ENCODE results near the gene ACAP3.

The ACAP3 gene

GRCh38 chr1:1311107-1312104 lies 3.7 kb upstream of the ACAP3 start:
- Histone ChIP-seq H4K20me1 (ENCODE audit: insufficient read depth, low read length) (no peaks in the 10 kb centered on the region), H3K4me2 (ENCODE audit: low read depth, low read length) (no peak overlapping the region), H3K9me3 (replicated peaks; ENCODE audit: insufficient read depth, low read length) (no peaks in the 10 kb centered on the region), H3K79me2 (ENCODE audit: low read length) (peaks cover 52% of the 10 kb centered on the region), H3K36me3 (replicated peaks; ENCODE audit: insufficient read depth, low read length) (0 out of 2 replicates have a peak, but pooled peaks cover 2% of the 10 kb centered on the region), H3K4me1 (ENCODE audit: low read length) (peaks cover 7% of the 10 kb centered on the region), H3K4me3 (ENCODE audit: low read length) (no peak overlapping the region), H3K9me2 (replicated peaks; ENCODE audit: insufficient read depth, low read length) (no peaks in the 10 kb centered on the region), H3K27ac (ENCODE audit: low read length) (no peak overlapping the region), H3K9ac (ENCODE audit: low read length) (no peak overlapping the region), H3K27me3 (replicated peaks; ENCODE audit: insufficient read depth, low read length) (no peaks in the 10 kb centered on the region), H3F3A (ENCODE audit: insufficient read depth, low read length) (peaks cover 3% of the 10 kb centered on the region; the same call in 1 of the 2 replicates), H2AFZ (ENCODE audit: low read length) (no peak overlapping the region)
- DNase-seq = no peak
- TF ChIP-seq EZH2phosphoT487 (IDR thresholded peaks at IDR 0.05; ENCODE audit: low read length) (no peak), CTCF (IDR thresholded peaks at IDR 0.05; ENCODE audit: low read length) (no peak), EZH2 (optimal IDR thresholded peaks at IDR 0.05; ENCODE audit: low read depth, low read length) (no peak)

- Histone ChIP-seq H3K9ac (ENCODE audit: low read length) (no peak overlapping the region), H3K27me3 (replicated peaks; ENCODE audit: insufficient read depth, low read length) (no peaks in the 10 kb centered on the region), H3K4me2 (ENCODE audit: low read depth, low read length) (peak overlapping the region; percentile 97; the same call in 1 of the 2 replicates), H3K79me2 (ENCODE audit: low read length) (peaks cover 59% of the 10 kb centered on the region), H3K4me1 (ENCODE audit: low read length) (peaks cover 10% of the 10 kb centered on the region), H3K9me3 (replicated peaks; ENCODE audit: insufficient read depth, low read length) (no peaks in the 10 kb centered on the region), H3K27ac (ENCODE audit: low read length) (no peak overlapping the region), H3K36me3 (replicated peaks; ENCODE audit: insufficient read depth, low read length) (0 out of 2 replicates have a peak, but pooled peaks cover 2% of the 10 kb centered on the region), H4K20me1 (ENCODE audit: insufficient read depth, low read length) (no peaks in the 10 kb centered on the region), H3K9me2 (replicated peaks; ENCODE audit: insufficient read depth, low read length) (no peaks in the 10 kb centered on the region), H2AFZ (ENCODE audit: low read length) (no peak overlapping the region), H3F3A (ENCODE audit: insufficient read depth, low read length) (peaks cover 3% of the 10 kb centered on the region; the same call in 1 of the 2 replicates), H3K4me3 (ENCODE audit: low read length) (no peak overlapping the region)
- DNase-seq = no peak
- TF ChIP-seq EZH2phosphoT487 (IDR thresholded peaks at IDR 0.05; ENCODE audit: low read length) (no peak), EZH2 (optimal IDR thresholded peaks at IDR 0.05; ENCODE audit: low read depth, low read length) (no peak), CTCF (IDR thresholded peaks at IDR 0.05; ENCODE audit: low read length) (no peak)
Measured at GRCh38 chr1:1310476-1311053, 2.8 kb upstream of the ACAP3 start.

GRCh38 chr1:1310109-1310385 lies 2.3 kb upstream of the ACAP3 start:
- H4K20me1 ChIP-seq (ENCODE audit: insufficient read depth, low read length) = no peaks in the 10 kb centered on the region
- no peak overlapping the region for H3K4me3 ChIP-seq (ENCODE audit: low read length)
- no peak overlapping the region for H2AFZ ChIP-seq (ENCODE audit: low read length)
- no peak overlapping the region for H3K27ac ChIP-seq (ENCODE audit: low read length)
- no peak for TF ChIP-seq EZH2 (optimal IDR thresholded peaks at IDR 0.05; ENCODE audit: low read depth, low read length)
- TF ChIP-seq CTCF (IDR thresholded peaks at IDR 0.05; ENCODE audit: low read length) = no peak
- peak overlapping the region; percentile 97; the same call in 1 of the 2 replicates for H3K4me2 ChIP-seq (ENCODE audit: low read depth, low read length)
- H3K27me3 ChIP-seq (replicated peaks; ENCODE audit: insufficient read depth, low read length) = no peaks in the 10 kb centered on the region
- H3K9me3 ChIP-seq (replicated peaks; ENCODE audit: insufficient read depth, low read length) = no peaks in the 10 kb centered on the region
- DNase-seq = no peak
- H3K79me2 ChIP-seq (ENCODE audit: low read length) = peaks cover 63% of the 10 kb centered on the region
- no peak overlapping the region for H3K9ac ChIP-seq (ENCODE audit: low read length)
- no peaks in the 10 kb centered on the region for H3K9me2 ChIP-seq (replicated peaks; ENCODE audit: insufficient read depth, low read length)
- H3K4me1 ChIP-seq (ENCODE audit: low read length) = peaks cover 10% of the 10 kb centered on the region
- peaks cover 3% of the 10 kb centered on the region; the same call in 1 of the 2 replicates for H3F3A ChIP-seq (ENCODE audit: insufficient read depth, low read length)
- 0 out of 2 replicates have a peak, but pooled peaks cover 2% of the 10 kb centered on the region for H3K36me3 ChIP-seq (replicated peaks; ENCODE audit: insufficient read depth, low read length)

Data from MM.1S (cell line).